NCI-H69 (cell line): Measurements from ENCODE around the gene RGL1.

Experiments
- DNase-seq: peaks from one replicate; lab custom pipeline; 2025; lab: John Stamatoyannopoulos, UW

RGL1 gene

DNA sequence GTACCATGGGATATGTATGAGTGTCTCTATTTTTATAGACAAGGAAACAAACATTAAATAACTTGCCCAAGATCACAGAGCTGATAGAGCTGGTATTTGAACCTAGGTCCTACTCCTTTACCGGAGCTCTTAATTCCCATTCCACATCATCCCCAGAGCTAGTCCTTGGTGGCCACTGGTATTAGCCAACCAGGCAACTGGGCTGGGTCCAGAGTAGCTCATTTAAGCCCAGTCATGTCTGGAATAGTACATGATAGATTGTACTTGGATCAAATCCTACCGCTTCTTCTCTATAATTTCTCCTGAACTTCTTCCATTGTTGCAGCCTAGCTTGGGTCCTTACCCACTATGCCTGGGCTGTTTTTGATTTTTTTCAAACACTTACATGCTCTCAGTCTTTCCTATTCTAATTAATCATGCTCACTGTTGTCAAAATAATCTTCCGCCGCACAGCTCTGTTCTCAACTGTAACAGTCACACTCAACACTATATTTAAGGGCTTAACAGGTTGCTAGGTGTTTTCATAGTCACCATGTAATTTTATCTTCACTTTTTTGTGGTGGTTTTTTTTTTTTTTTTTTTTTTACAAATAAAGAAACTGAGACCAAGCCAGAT is 152.4 kb downstream of the RGL1 start:
- peak; percentile 39 for DNase-seq

DNA sequence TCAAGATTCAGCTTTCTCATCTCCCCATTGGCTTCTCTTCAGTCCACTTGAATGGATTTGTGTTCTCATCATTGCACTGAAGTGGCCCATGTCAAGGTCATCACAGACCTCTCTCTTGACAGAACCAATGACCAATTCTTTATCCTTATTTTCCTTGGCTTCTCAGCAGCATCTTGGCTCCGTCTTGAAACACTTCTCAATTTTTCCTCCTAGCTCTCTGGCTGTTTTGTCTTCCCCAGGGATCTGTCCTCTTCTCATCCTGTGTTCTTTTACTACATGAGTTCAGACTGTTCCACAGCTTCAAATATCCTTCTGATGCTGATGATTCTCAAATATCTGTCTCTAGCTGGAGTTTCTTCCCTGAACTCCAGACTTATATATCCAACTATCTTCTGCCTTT is 154.0 kb downstream of the RGL1 start:
- DNase-seq = no peak

DNA sequence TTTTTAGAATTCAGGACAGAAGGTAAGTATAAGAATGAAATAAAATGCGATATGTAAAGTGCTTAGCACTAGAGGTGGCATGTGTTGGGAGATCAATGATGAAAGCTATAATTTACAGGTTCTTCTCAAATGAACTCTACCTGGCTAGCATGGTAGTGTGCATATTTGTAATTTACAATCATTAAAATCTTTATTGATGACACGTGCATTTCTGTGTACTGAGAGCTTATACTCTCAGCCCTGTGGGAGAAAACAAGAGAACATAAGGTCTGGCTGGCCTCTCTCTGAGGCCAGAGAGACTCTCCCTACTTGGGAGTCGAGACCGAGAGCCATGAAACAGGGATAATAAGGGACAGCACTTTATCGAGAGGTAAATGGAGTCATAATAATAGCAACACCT is 156.2 kb downstream of the RGL1 start:
- DNase-seq = no peak

DNA sequence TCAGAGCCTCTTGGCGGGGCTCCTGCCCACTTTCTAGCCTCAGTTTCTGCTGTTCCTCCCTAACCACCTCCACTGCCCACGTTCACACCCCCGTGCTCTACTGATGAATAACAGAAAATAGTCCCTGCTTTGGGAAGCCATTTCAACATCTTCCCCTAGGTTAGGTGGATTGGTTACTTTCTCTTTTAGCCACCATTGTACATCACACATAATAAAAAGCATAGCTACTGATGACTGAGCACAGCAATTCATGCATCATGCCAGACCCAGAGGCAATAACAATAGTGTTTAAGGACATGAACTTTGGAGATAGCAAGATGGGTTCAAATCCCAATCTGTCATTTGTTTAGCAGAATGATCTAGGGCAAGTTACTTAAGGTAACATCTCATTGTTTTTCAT is 158.0 kb downstream of the RGL1 start:
- no peak for DNase-seq

DNA sequence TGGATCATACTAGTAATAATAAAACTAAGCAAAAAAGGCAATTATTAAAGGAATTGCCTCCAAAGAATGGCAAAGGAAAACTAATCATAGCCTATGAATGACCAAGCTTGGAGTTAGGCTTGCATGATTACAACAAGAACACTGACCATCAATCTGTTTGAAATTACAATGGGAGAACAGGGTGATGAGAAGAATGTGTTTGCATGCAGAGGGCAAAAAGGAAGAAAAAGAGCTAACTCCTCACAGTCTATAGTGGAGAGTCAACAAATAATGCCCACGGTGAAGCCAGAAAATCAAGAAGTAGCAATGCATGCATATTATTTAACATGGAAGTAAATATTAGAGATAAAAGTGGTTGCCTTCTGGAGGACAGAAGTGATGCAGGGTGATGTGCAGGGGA is 160.8 kb downstream of the RGL1 start:
- DNase-seq = no peak

DNA sequence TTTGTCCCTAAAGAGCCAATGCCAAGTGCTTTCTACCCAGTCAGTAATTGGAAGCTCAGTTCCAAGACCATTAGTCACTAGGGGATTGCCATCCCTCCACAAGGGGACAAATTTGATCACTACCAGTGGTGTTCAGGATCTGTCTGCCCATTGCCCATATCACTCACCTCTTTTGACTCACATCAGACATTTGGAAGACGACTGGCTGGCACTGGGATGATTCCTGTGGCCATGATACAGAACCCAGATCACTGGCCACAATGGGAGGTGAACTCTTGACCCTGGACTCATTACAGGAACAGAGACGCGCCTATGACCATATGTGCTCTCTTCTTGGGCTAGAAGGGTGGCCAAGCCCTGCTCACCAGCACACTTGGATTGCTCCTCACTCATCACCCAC is 161.6 kb downstream of the RGL1 start:
- DNase-seq = no peak

DNA sequence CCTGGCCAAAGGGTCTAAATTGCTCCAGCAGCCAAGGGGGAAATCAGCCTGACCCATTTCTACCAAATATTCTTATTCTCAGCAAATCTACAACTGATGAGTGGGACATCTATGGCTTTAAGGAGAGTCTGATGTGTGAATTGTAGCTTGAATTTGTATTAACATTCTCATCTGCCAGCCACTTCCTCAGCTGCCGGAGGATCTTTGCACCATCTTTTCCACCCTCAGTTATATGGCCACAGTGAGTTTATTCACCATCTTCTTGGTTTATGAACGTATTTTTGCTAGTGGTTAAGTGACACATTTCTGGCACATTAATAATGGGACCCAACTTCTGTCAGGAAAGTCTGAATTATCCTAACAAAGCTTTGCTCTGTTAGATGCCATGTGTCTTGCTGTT is 163.0 kb downstream of the RGL1 start:
- no peak for DNase-seq

DNA sequence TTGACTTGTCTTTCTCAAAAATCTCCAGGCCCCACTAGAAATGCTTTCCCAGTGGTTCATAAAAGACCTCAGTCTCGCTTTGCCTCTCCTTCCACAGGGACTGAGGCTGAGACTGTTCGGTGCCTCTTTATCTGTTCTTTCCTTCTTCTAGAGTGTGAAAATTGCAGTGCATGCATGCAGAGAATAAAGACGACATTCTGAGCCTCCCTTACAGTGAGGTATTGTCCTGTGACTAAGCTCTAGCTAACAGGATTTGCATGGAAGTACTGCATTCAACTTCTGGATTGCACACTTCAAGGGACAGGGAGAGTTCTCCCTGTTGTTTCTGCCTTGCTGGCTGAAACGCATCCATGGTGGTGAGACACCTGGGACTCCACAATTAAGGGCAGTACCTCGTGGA is 163.5 kb downstream of the RGL1 start:
- DNase-seq = no peak

DNA sequence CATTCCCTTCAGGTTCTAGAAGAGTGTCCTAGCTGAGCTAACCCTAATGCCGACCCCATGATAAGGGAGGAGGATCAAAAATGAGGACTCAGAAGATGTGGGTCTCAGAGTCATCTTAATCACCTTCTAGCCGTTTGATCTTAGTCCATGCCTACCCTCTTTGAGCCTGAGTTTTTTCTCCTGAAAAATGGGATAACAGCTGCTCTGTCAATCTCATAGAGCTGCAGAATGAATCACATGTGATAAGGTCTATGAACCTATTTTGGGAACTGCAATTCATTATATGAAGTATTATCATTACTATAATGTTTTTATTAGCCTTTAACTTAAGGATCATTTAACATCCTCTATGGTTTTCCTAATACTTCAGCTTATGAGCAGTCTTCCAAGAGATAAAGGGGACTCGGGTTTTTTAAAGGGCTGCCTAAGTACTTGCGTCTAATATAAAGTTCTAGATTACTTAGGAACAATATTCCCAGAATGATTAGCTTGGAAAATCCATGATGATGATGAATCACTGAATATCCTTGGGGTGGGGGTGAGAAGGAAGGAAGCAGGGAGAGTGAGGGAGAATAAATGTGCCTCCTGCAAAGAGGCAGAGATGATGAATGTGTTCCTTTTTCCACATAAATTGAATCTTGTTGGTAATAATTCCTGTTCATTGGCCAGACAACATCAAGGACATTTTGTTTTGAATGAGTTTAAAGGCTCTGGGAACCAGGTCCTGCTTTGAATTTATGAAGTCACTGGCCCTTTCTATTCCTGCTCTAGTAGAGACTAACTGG is 165.8 kb downstream of the RGL1 start:
- no peak for DNase-seq

DNA sequence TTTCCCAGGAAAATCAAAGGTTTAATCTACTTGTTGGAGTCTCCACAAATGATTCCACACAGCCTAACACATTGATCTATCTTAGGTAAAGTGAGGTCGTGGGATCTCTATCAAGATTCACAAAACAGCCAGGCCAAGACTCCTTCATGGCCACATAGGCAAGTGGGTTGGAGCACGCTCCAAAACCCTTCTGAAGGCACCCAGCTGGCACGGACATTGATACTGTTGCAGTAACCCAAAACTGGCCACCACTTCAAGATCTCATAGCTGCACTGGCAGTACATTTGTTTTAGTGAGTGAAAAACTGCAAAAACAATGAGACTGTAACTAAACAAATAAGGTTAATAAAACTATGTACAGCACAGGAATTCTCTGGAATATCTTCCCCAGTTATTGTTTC is 170.7 kb downstream of the RGL1 start:
- DNase-seq = no peak

DNA sequence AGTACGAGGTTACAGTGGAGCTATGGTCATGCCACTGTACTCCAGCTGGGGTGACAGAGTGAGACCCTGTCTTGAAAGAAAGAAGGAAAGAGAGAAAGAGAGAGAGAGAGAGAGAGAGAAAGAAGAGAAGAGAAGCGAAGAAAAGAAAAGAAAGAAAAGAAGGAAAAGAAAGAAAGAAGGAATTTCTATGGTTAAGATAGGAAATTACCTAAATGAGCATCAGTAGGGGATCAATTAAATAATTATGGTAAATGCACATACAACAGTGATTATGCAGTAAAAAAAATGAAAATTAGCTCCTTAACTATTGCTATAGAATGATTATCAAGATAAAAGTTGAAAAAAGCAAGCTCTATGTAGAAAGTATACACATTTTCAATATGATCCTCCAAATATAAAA is 172.8 kb downstream of the RGL1 start:
- no peak for DNase-seq
